NCI-H526 (cell line): ENCODE data around the gene PYURF.

ENCODE experiments used
- DNase-seq, 2 experiments: peaks; one replicate each; lab custom pipeline; 2025; lab: John Stamatoyannopoulos, UW

The PYURF gene

GRCh38 chr4:88523325-88524129, at the start of gene PYURF:
Gene PYURF, minus strand, starts transcription at chr4:88523776. Its CDS starts 76 bp downstream, at chr4:88523700.
- peak; percentile 66 to 95 for DNase-seq

- DNase-seq = no peak
These were observed 46.4 kb upstream of the PYURF start for GRCh38 chr4:88570001-88570400.

- no peak for DNase-seq
These were observed 44.0 kb upstream of the PYURF start for GRCh38 chr4:88567591-88567990.

GRCh38 chr4:88549815-88550214, 26.2 kb upstream of the PYURF start:
- no peak for DNase-seq

- DNase-seq = peak in 1 of 2 experiments; percentile 28
These were observed 15.9 kb upstream of the PYURF start for GRCh38 chr4:88539322-88540068.

- no peak for DNase-seq
These were observed 14.1 kb upstream of the PYURF start for GRCh38 chr4:88537709-88538108.

- no peak for DNase-seq
These were observed 11.6 kb upstream of the PYURF start for GRCh38 chr4:88535090-88535755.

- peak; percentile 72 to 76 for DNase-seq
These were observed 10.6 kb upstream of the PYURF start for GRCh38 chr4:88533937-88534750.

- DNase-seq = no peak
These were observed 9.7 kb upstream of the PYURF start for GRCh38 chr4:88533088-88533790.

- DNase-seq = peak; percentile 61 to 70
These were observed 8.0 kb upstream of the PYURF start for GRCh38 chr4:88531549-88531948.

GRCh38 chr4:88528861-88529260, 5.3 kb upstream of the PYURF start:
- DNase-seq = no peak

- no peak for DNase-seq
These were observed 4.2 kb upstream of the PYURF start for GRCh38 chr4:88527787-88528186.

GRCh38 chr4:88526221-88526815, 2.7 kb upstream of the PYURF start:
- DNase-seq = peak in 1 of 2 experiments; percentile 5

GRCh38 chr4:88524171-88524570, 595 bp upstream of the PYURF start:
- peak in 1 of 2 experiments; percentile 24 for DNase-seq

- DNase-seq = peak in 1 of 2 experiments; percentile 42
These were observed 763 bp downstream of the PYURF start for GRCh38 chr4:88522702-88523324.

- no peak for DNase-seq
These were observed 4.7 kb downstream of the PYURF start for GRCh38 chr4:88518911-88519310.

GRCh38 chr4:88517825-88518224, 5.8 kb downstream of the PYURF start:
- no peak for DNase-seq

- no peak for DNase-seq
These were observed 6.8 kb downstream of the PYURF start for GRCh38 chr4:88516746-88517145.

GRCh38 chr4:88514557-88515511, 8.7 kb downstream of the PYURF start:
- no peak for DNase-seq
